ENCODE results near the gene TNF.

The TNF gene

GRCh38 chr6:31581434-31582229 lies 6.3 kb downstream of the TNF start:
- no peak for DNase-seq (ENCODE audit: low read depth)
- H3K4me3 ChIP-seq (ENCODE audit: low read depth, low read length), result peak overlapping the region; percentile 64
- in situ Hi-C loops (cut with HindIII; ENCODE audit: low sequenced_read_pairs), result no loop called here
- TF ChIP-seq CTCF (IDR thresholded peaks at IDR 0.05; ENCODE audit: low read depth, low read length, missing control alignments), result no peak

GRCh38 chr6:31582230-31582643 lies 6.9 kb downstream of the TNF start, which contains the start of gene LTB:
TSS of gene LTB (minus strand) at chr6:31582424. CDS start at chr6:31582417, 7 bp downstream.
- H3K4me3 ChIP-seq (ENCODE audit: low read depth, low read length), result peak within 1 kb of the TSS; percentile 64
- in situ Hi-C loops (cut with HindIII; ENCODE audit: low sequenced_read_pairs), result no loop called here
- TF ChIP-seq CTCF (IDR thresholded peaks at IDR 0.05; ENCODE audit: low read depth, low read length, missing control alignments), result no peak
- DNase-seq (ENCODE audit: low read depth), result no peak

GRCh38 chr6:31585491-31585890 lies 10.1 kb downstream of the TNF start:
- H3K4me3 ChIP-seq (ENCODE audit: low read depth, low read length), result no peak overlapping the region
- peak; percentile 13 for TF ChIP-seq CTCF (IDR thresholded peaks at IDR 0.05; ENCODE audit: low read depth, low read length, missing control alignments)
- no peak for DNase-seq (ENCODE audit: low read depth)
- in situ Hi-C loops (cut with HindIII; ENCODE audit: low sequenced_read_pairs), result no loop called here

GRCh38 chr6:31586008-31586407 lies 10.6 kb downstream of the TNF start, which contains the start of gene LST1:
TSS of gene LST1 (plus strand) at chr6:31586277. CDS start at chr6:31587300, 1,023 bp downstream.
- in situ Hi-C loops (cut with HindIII; ENCODE audit: low sequenced_read_pairs), result no loop called here
- no peak for TF ChIP-seq CTCF (IDR thresholded peaks at IDR 0.05; ENCODE audit: low read depth, low read length, missing control alignments)
- H3K4me3 ChIP-seq (ENCODE audit: low read depth, low read length), result no peak within 1 kb of the TSS
- DNase-seq (ENCODE audit: low read depth), result no peak

GRCh38 chr6:31586599-31587281 lies 11.4 kb downstream of the TNF start:
- no peak overlapping the region for H3K4me3 ChIP-seq (ENCODE audit: low read depth, low read length)
- DNase-seq (ENCODE audit: low read depth), result no peak
- no peak for TF ChIP-seq CTCF (IDR thresholded peaks at IDR 0.05; ENCODE audit: low read depth, low read length, missing control alignments)

GRCh38 chr6:31587791-31588777 lies 12.7 kb downstream of the TNF start:
- no peak for DNase-seq (ENCODE audit: low read depth)
- TF ChIP-seq CTCF (IDR thresholded peaks at IDR 0.05; ENCODE audit: low read depth, low read length, missing control alignments), result no peak
- H3K4me3 ChIP-seq (ENCODE audit: low read depth, low read length), result no peak overlapping the region
- in situ Hi-C loops (cut with HindIII; ENCODE audit: low sequenced_read_pairs), result no loop called here

More at GRCh38 chr6:31586599-31587281, 11.4 kb downstream of the TNF start:
- in situ Hi-C loops (cut with HindIII; ENCODE audit: low sequenced_read_pairs), result no loop called here

All from astrocyte of the cerebellum (primary cell).